A673 (cell line): ENCODE results near the gene ZNF550. TPM values are rescaled to one million over a fixed set of nuclear protein-coding genes. Genes with fewer than 3 reads are reported as not detected.

ENCODE experiments used
- BruUV-seq: library from RNA; stranded (reverse); fragments of 400-500 nt; replicated peaks from 2 replicates; lab custom pipeline; 2021; lab: Mats Ljungman, UMichigan
- CTCF ChIA-PET: fragments of 300-600 bp; sonication (Branson Sonifier 250); formaldehyde crosslinking; loops from one replicate; lab custom pipeline; 2022; ENCODE audit warnings: antibody characterized with exemption; lab: Charles Lee
- POLR2A ChIA-PET: fragments of 300-600 bp; sonication (Branson Sonifier 250); formaldehyde crosslinking; loops from one replicate; lab custom pipeline; 2022; ENCODE audit warnings: antibody characterized with exemption; ENCODE audit not compliant: low non-redundant PET; lab: Charles Lee
- DNase-seq: peaks from one replicate; pipeline ENCODE4 v3.0.0-alpha.2; 2015; ENCODE audit warnings: low spot score
- H3K27ac ChIP-seq: fragments of 200-600 bp; sonication (generic); 2 replicates; pipeline ENCODE4 v1.5.1; 2016; ENCODE audit warnings: mixed run types, low read depth, mild to moderate bottlenecking, mixed read lengths, antibody characterized with exemption, low read length; ENCODE audit not compliant: poor library complexity, severe bottlenecking
- H3K27me3 ChIP-seq: fragments of 200-600 bp; sonication (generic); replicated peaks from 2 replicates; pipeline ENCODE4 v1.6.1; 2017; ENCODE audit warnings: mixed run types, low read depth, mild to moderate bottlenecking, mixed read lengths, antibody characterized with exemption, low read length; ENCODE audit not compliant: insufficient read depth, poor library complexity
- H3K36me3 ChIP-seq: fragments of 200-600 bp; sonication (generic); 2 replicates; pipeline ENCODE4 v1.6.1; 2016; ENCODE audit warnings: mixed run types, mild to moderate bottlenecking, mixed read lengths, antibody characterized with exemption, low read length; ENCODE audit not compliant: insufficient read depth, poor library complexity, severe bottlenecking
- H3K4me1 ChIP-seq: fragments of 200-600 bp; sonication (generic); 2 replicates; pipeline ENCODE4 v1.6.1; 2017; ENCODE audit warnings: mixed run types, mild to moderate bottlenecking, mixed read lengths, antibody characterized with exemption, low read length; ENCODE audit not compliant: insufficient read depth, poor library complexity, severe bottlenecking
- H3K4me3 ChIP-seq: fragments of 200-600 bp; sonication (generic); 2 replicates; pipeline ENCODE4 v1.5.1; 2016; ENCODE audit warnings: low read depth, mixed run types, mild to moderate bottlenecking, mixed read lengths, low read length; ENCODE audit not compliant: poor library complexity, severe bottlenecking
- H3K9me3 ChIP-seq: fragments of 200-600 bp; sonication (generic); 2 replicates; pipeline ENCODE4 v1.6.1; 2016; ENCODE audit warnings: mixed run types, low read depth, mild to moderate bottlenecking, mixed read lengths, antibody characterized with exemption, low read length; ENCODE audit not compliant: poor library complexity, severe bottlenecking
- CTCF ChIP-seq: fragments of 300-800, 200-600 bp; sonication (generic); conservative IDR thresholded peaks from 2 replicates; pipeline ENCODE4 v1.5.1; 2017; ENCODE audit warnings: low read depth, mild to moderate bottlenecking, antibody characterized with exemption, low read length, moderate library complexity, mixed read lengths
- EZH2 ChIP-seq: fragments of 200-600 bp; sonication (generic); IDR thresholded peaks from 2 replicates; pipeline ENCODE4 v1.6.1; 2017; ENCODE audit warnings: borderline replicate concordance, low read depth, mild to moderate bottlenecking, mixed read lengths, antibody characterized with exemption, low read length; ENCODE audit not compliant: poor library complexity, severe bottlenecking
- intact Hi-C: fragments of 100-400 bp; cut with micrococcal nuclease; formaldehyde crosslinking; loops from one replicate; pipeline ENCODE4 v1.10.0; 2022; ENCODE audit not compliant: unreplicated experiment
- total RNA-seq: library from RNA; stranded (reverse); gene quantifications from 2 replicates; pipeline ENCODE4 v1.2.3, GENCODE V29; 2021

Gene ZNF550
- total RNA-seq, 1 experiment from 2014 or later, result 9.6 TPM

DNA sequence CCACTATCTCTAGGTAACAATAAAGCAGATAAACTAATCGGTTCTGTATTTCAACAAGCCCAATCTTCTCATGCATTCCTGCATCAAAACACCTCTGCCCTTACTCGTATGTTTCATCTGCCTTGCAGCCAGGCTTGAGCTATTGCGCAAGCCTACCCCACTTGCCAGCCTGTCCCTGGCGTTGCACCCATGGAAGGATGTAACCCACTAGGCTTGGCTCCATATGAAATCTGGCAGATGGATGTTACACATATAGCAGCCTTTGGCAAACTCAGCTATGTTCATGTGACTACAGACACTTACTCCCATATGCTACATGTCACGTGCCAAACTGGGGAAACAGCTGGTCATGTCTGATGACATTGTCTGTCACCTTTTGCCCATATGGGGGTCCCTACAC lies 44.4 kb downstream of the ZNF550 start:
- no peaks in the 10 kb centered on the region for H3K36me3 ChIP-seq
- ChIA-PET POLR2A (no interaction called here), CTCF (no interaction called here)
- no peaks in the 10 kb centered on the region for H3K27me3 ChIP-seq
- peaks cover 15% of the 10 kb centered on the region for H3K9me3 ChIP-seq
- no peak for TF ChIP-seq CTCF
- TF ChIP-seq EZH2, result no peak
- no TSS peak for BruUV-seq
- no peak overlapping the region for H3K4me3 ChIP-seq
- intact Hi-C loops, result no loop called here
- DNase-seq, result no peak
- H3K4me1 ChIP-seq, result no peaks in the 10 kb centered on the region
- no peak overlapping the region for H3K27ac ChIP-seq

- ChIA-PET CTCF (no interaction called here), POLR2A (interaction anchor here (0.6 kb wide), 1 partner anchor 15 kb away, joined by 3 read pairs; no protein-coding TSS in a partner anchor)
- TF ChIP-seq EZH2 (no peak), CTCF (no peak)
- H3K27ac ChIP-seq, result no peak overlapping the region
- no peak for DNase-seq
- H3K36me3 ChIP-seq, result peaks cover 8% of the 10 kb centered on the region
- intact Hi-C loops, result no loop called here
- H3K4me1 ChIP-seq, result no peaks in the 10 kb centered on the region
- no TSS peak for BruUV-seq
- H3K9me3 ChIP-seq, result peaks cover 25% of the 10 kb centered on the region
- H3K27me3 ChIP-seq, result no peaks in the 10 kb centered on the region
- no peak overlapping the region for H3K4me3 ChIP-seq
These were observed 46.8 kb downstream of the ZNF550 start for GRCh38 chr19:57512845-57513244.

DNA sequence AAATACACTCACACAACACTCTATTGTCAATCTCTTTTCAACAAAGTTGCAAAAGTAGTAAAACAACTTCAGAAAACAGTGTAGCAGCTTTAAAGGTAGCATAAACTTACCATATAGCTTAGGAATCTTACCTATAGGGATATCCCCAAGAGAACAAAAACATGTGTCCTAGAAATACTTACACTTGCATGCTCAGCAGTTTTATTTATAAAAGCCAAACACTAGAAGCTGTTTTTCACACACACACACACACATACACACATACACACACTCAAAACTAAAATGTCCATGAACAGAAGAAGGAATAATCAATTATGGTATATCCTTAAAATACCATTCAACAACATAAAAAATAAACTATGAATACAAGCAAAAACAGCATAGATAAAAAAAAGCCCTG lies 48.2 kb downstream of the ZNF550 start:
- Histone ChIP-seq H3K36me3 (peaks cover 21% of the 10 kb centered on the region), H3K9me3 (peaks cover 36% of the 10 kb centered on the region), H3K27ac (no peak overlapping the region), H3K27me3 (no peaks in the 10 kb centered on the region), H3K4me3 (no peak overlapping the region), H3K4me1 (no peaks in the 10 kb centered on the region)
- DNase-seq, result no peak
- BruUV-seq, result no TSS peak
- ChIA-PET POLR2A (no interaction called here), CTCF (no interaction called here)
- intact Hi-C loops, result no loop called here
- TF ChIP-seq EZH2, result no peak
- no peak for TF ChIP-seq CTCF
